GM10847 (cell line): ENCODE results near the gene BATF3.

Source experiments
- POLR2A ChIP-seq: IDR thresholded peaks from 2 replicates; pipeline ENCODE4 v1.6.1; 2011; ENCODE audit not compliant: insufficient read length; ENCODE audit errors: extremely low read depth

BATF3 gene

DNA sequence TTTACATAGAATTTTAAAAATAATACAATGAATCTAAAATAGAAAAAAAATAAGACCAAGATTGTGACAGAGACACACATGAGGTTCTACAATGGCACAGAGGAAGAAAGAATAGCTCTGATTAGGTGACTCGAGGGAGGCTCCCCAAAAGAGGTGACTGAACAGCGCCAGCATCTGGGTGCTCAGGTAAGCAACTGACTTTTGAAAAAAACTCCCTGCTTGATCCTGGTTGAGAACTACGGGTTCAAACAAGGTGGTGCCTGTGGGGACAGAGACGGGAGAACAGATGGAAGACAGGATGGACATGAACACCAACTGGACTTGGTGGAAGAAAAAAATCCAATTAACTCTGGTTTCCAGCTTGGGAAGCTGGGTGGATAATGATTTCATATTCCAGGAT lies 22.5 kb downstream of the BATF3 start:
- TF ChIP-seq POLR2A, result no peak

DNA sequence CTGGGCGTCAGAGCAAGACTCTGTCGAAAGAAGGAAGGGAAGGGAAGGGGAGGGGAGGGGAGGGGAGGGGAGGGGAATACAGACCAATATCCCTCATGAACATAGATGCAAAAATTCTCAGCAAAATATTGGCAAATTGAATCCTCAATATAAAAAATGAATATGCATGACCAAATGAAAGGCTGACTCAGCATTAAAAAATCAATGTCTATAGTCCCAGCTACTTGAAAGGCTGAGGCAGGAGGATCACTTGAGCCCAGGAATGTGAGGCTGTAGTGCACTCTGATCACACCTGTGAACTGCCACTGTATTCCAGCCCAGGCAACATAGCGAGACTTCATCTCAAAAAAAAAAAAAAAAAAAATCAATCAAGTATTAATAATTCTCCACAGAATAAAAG lies 24.0 kb downstream of the BATF3 start:
- no peak for TF ChIP-seq POLR2A

GRCh38 chr1:212674872-212675271 lies 24.8 kb downstream of the BATF3 start:
- no peak for TF ChIP-seq POLR2A

DNA sequence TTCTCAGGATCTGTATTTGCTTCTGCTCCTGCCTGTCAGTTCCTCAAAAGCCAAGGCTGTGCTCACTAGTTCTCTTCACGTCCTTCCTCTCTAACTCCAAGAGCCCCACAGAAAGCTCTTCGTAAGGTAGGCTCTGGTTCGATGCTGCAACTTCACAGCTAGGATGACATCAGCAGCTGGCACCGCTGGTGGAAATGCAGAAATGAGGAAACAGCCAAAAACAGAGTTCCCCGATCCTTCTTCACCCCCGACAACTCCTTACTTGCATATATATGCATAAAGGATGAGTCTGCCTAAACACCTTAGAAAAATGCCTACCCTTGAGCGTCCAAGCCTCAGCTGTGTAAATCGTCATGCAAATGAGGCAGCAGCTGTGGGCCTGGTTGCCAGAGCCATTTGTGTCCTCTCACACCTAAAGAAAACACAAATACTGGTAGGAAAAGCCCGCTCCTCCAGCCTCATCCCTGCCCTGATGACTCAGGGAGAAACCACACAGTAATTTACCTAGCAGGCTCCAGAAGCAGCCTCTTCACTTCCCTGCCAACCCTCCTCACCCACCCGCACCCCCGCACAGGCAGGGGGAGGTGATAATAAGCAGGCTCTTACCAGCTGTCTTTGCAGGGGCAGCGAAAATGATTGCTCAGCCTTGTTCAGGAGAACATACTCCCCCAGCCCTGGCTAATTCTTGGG lies 28.2 kb downstream of the BATF3 start:
- no peak for TF ChIP-seq POLR2A

DNA sequence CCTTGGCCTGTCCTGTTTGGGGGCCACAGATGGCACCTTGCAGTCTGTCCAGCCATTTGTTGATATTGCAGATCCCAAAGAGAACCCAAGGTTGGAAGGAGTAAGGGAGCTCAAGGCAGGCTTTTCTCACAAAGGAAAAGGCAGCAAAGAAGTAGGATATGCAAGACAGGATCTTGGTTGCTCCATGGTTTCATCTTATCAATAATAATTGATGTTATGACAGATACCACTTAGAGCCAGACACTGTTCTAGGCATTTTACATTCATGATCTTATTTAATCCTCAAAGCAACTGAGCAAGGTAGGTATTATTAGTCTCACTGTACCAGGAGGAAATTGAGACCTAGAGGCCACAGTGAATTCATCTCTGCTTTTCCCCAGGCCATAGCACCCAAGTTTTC lies 28.8 kb downstream of the BATF3 start:
- no peak for TF ChIP-seq POLR2A

- no peak for TF ChIP-seq POLR2A
Measured at GRCh38 chr1:212670301-212670700, 29.3 kb downstream of the BATF3 start.

DNA sequence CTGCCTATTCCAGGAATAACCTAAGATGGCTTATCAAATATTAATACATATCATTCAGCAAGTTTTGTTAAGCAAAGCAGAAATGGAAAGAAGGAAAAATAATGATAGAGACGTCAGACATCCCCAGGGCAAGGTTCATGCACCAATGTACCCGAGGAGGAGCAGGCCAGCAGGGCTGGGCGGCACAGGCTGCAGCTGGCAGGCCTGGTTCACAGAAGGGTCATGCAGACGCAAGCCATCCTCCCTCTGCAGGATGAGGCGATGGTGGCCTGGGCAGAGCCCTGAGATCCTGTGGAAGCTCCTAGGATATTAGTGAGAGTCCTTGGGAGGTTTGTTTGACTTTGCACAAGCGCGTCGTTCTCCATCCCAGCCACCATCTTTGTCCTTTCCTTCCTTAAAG lies 30.0 kb downstream of the BATF3 start:
- no peak for TF ChIP-seq POLR2A

DNA sequence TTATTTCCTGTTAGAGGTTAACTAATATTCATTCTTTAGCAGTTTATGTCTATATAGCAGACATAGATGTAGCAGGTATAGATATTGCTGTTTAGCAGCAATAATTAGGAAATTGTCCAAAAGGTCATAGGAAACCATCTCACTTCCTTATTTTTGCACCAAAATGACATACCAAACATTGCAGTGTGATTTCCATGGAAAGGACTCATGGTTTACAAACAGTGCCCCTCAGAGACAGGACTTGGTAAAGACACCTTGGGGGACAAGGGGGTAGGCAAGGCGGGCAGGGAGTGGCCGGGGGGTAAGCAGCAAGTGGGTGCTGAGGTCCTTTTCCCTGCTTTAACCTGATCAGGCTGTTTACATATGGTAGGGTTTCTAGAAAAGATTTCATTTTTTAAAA lies 30.5 kb downstream of the BATF3 start:
- no peak for TF ChIP-seq POLR2A

DNA sequence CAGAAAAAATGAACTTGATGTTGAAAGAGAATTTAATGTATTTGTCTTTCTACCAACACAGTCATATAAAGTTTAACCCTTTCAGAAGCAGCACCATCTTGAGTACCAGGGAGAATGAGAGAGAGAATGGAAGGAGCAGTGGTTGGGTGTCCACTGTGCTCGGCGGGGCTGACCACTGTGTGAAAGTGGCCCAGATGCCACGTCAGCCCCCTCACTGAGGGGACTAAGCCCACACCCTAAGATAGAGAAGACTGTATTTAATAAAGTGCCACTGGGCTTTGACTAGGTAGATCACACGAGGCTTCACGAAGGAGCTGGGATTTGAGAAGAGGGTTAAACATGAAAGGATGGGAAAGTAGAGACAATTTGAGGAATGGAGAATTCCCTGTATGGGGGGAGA lies 31.2 kb downstream of the BATF3 start:
- TF ChIP-seq POLR2A, result no peak

- TF ChIP-seq POLR2A, result no peak
Measured at GRCh38 chr1:212667223-212668139, 32.2 kb downstream of the BATF3 start.

DNA sequence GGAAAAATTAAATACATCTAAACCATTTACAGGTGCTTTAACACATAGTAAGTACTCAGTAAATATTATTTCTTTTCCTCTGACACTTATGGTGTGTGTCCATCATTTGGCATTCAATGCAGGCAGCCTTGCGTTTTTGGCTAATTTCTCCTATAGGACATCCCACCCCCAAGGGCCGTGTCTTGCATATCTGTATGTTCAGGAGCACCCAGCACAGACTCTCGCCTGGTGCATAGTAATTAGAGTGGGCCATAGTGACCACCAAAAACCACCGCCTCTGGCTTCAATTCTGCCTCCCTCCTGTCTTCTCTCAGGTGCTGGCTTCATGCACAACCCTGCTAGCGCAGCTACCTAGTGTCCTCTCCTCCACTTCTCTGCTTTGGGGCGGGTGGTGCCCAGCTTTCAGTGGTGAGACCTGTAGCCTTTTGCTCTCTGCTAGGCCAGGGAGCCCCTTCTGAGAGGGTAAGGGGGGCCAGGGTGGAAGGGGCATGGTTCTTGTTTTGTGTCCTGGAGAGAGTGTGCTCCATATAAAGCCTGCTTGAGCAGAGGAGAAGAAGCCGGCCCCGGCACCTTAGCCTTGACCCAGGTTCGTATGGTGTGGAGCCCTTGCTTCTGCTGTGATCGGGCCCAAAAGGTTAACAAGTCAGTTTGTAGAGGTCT lies 33.4 kb downstream of the BATF3 start:
- no peak for TF ChIP-seq POLR2A

- no peak for TF ChIP-seq POLR2A
Measured at GRCh38 chr1:212665241-212666115, 34.2 kb downstream of the BATF3 start.

DNA sequence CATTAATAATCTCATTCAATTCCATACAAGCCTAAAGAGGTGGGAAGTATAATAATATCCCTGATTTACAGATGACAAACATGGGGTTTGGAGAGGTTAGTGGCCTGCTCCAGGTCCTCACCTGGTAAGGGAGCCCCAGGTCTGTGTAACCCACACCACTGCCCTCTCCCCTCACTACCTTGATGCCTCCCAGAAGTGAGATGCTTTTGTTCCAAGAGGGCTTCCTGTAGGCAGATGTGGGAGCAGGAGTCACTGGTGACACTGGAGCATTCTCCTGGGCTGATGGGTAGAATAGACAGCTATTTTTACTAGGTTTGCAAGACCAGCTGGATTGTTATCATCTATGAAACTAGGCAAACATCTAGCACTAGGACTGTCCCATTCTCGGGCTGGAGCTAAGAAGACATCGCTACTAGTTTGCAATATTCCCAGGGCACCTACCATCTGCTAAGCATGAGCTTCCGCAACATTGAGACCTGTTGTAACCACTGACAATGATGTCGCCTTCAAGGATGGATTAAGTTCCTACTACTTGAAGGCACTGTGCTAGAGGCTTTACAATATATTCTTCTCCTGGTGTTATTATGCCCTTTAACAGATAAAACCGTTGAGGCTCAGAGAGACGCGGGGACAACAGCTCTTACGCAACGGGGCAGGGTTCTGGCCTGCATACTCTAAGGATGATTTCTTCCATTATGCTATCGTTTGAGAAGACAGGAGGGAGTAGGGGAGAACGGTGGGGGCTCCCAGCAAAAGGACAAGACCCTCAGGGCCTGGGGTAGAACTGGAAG lies 35.0 kb downstream of the BATF3 start:
- TF ChIP-seq POLR2A, result no peak

DNA sequence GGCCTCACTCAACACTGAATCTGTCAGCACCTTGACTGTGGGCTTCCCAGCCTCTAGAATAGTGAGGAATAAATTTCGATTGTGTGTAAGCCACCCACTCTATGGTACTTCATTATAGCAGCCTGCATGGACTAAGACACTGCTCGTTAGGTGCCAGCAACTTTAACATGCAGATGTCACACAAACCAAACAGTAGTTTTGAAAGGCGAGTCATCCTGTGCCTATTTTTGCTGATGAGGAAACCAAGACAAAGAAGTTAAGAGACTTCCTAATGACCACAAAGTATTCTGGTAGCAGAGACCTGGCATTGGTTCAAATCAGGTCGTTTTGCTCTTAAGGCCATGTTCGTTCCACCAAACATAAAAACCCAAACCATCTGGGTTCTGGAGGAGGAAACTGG lies 42.9 kb downstream of the BATF3 start:
- TF ChIP-seq POLR2A, result no peak
